Measurements from ENCODE around the gene DPEP2. TPM values are rescaled to one million over a fixed set of nuclear protein-coding genes. Genes with fewer than 3 reads are reported as not detected.
A peak's percentile ranks its signal among the peaks of the same experiment; 100 is the strongest.

Gene DPEP2
- total and polyA plus RNA-seq, 2 of the 13 experiments (the other 11 are each of a cell fraction or from before 2014, with no cell fraction given): 0.18 TPM; not detected in 1

- TF ChIP-seq KLF12 (CRISPR knock-in tag; IDR thresholded peaks at IDR 0.05; ENCODE audit: borderline replicate concordance) (0 out of 2 replicates have a peak, but pooled peaks have one; percentile 15), NFIB (CRISPR knock-in tag; IDR thresholded peaks at IDR 0.05; ENCODE audit: borderline replicate concordance) (no peak), SMC3 (IDR thresholded peaks at IDR 0.05; ENCODE audit: low read length) (peak; percentile 21; the same call in 1 of the 2 replicates), ZNF737 (CRISPR knock-in tag; IDR thresholded peaks at IDR 0.05; ENCODE audit: borderline replicate concordance) (no peak), CTCF (CRISPR knock-in tag; IDR thresholded peaks at IDR 0.05) (peak; percentile 91), HDAC2 (CRISPR knock-in tag; IDR thresholded peaks at IDR 0.05) (no peak), IKZF4 (CRISPR knock-in tag; IDR thresholded peaks at IDR 0.05; ENCODE audit: borderline replicate concordance, low read depth, not compliant biosample characterization) (no peak), JDP2 (CRISPR knock-in tag; IDR thresholded peaks at IDR 0.05; ENCODE audit: borderline replicate concordance) (no peak), ZNF639 (CRISPR knock-in tag; conservative IDR thresholded peaks at IDR 0.05) (no peak), GATAD1 (CRISPR knock-in tag; IDR thresholded peaks at IDR 0.05) (no peak), ZNF354B (CRISPR knock-in tag; IDR thresholded peaks at IDR 0.05) (no peak), ZNF136 (CRISPR knock-in tag; IDR thresholded peaks at IDR 0.05; ENCODE audit: low read depth) (no peak), ZNF788 (CRISPR knock-in tag; IDR thresholded peaks at IDR 0.05; ENCODE audit: borderline replicate concordance) (peak; percentile 17; the same call in 1 of the 2 replicates), POLR2AphosphoS5 (IDR thresholded peaks at IDR 0.05; ENCODE audit: low read depth, low read length) (no peak; the same call in 1 of the 2 replicates), ZNF569 (CRISPR knock-in tag; IDR thresholded peaks at IDR 0.05; ENCODE audit: borderline replicate concordance) (no peak)
- TF ChIP-seq, protein P1, sequence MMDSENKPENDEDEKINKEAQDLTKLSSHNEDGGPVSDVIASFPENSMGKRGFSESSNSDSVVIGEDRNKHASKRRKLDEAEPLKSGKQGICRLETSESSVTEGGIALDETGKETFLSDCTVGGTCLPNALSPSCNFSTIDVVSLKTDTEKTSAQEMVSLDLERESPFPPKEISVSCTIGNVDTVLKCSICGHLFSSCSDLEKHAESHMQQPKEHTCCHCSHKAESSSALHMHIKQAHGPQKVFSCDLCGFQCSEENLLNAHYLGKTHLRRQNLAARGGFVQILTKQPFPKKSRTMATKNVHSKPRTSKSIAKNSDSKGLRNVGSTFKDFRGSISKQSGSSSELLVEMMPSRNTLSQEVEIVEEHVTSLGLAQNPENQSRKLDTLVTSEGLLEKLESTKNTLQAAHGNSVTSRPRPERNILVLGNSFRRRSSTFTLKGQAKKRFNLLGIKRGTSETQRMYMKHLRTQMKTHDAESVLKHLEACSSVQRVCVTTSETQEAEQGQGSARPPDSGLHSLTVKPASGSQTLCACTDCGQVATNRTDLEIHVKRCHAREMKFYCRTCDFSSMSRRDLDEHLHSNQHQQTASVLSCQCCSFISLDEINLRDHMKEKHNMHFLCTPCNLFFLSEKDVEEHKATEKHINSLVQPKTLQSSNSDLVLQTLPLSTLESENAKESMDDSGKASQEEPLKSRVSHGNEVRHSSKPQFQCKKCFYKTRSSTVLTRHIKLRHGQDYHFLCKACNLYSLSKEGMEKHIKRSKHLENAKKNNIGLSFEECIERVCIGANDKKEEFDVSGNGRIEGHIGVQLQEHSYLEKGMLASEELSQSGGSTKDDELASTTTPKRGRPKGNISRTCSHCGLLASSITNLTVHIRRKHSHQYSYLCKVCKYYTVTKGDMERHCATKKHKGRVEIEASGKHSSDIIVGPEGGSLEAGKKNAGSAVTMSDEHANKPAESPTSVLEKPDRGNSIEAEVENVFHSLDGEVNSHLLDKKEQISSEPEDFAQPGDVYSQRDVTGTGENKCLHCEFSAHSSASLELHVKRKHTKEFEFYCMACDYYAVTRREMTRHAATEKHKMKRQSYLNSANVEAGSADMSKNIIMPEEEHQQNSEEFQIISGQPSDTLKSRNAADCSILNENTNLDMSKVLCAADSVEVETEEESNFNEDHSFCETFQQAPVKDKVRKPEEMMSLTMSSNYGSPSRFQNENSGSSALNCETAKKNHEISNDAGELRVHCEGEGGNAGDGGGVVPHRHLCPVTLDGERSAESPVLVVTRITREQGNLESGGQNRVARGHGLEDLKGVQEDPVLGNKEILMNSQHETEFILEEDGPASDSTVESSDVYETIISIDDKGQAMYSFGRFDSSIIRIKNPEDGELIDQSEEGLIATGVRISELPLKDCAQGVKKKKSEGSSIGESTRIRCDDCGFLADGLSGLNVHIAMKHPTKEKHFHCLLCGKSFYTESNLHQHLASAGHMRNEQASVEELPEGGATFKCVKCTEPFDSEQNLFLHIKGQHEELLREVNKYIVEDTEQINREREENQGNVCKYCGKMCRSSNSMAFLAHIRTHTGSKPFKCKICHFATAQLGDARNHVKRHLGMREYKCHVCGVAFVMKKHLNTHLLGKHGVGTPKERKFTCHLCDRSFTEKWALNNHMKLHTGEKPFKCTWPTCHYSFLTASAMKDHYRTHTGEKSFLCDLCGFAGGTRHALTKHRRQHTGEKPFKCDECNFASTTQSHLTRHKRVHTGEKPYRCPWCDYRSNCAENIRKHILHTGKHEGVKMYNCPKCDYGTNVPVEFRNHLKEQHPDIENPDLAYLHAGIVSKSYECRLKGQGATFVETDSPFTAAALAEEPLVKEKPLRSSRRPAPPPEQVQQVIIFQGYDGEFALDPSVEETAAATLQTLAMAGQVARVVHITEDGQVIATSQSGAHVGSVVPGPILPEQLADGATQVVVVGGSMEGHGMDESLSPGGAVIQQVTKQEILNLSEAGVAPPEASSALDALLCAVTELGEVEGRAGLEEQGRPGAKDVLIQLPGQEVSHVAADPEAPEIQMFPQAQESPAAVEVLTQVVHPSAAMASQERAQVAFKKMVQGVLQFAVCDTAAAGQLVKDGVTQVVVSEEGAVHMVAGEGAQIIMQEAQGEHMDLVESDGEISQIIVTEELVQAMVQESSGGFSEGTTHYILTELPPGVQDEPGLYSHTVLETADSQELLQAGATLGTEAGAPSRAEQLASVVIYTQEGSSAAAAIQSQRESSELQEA (CRISPR knock-in tag; IDR thresholded peaks at IDR 0.05; ENCODE audit: not compliant biosample characterization): no peak
Observed at GRCh38 chr16:67942200-67942509, 57.1 kb downstream of the DPEP2 start (continued).

Measured in HepG2 (cell line).